SH-SY5Y (cell line): ENCODE measurements around the gene IFI6.

Source experiments
- GATA2 ChIP-seq: IDR thresholded peaks from 2 replicates; pipeline ENCODE4 v1.6.1; 2011; ENCODE audit warnings: mild to moderate bottlenecking, low read depth, low read length
- GATA3 ChIP-seq: IDR thresholded peaks from 2 replicates; pipeline ENCODE4 v1.6.1; 2011; ENCODE audit warnings: low read depth, mild to moderate bottlenecking, low read length, moderate library complexity

DNA sequence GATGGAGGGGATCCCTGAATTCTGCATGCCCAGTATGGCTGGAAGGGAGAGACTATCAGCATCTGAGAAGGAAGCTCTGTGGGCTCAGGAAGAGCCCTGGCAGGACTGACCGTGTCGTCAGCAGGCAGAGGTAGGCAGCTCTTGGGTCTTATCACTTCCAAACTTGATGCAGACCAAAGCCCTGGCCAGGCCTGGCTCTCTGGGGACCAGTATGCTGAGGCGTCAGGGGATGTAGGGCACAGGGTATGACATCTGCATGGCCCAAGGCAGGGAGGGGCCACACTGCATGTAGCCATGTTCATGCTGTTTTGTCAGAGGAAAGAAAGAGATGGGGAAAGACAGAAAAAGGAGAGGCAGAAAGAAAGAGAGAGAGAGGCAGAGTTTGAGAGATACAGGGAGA lies 43.3 kb downstream of the IFI6 start:
- TF ChIP-seq GATA3, result no peak
- no peak for TF ChIP-seq GATA2
